B cell (primary cell): Measurements from ENCODE around the gene SLC4A1. TPM values are rescaled to one million over a fixed set of nuclear protein-coding genes. Genes with fewer than 3 reads are reported as not detected.

Experiments
- ATAC-seq: fragments of 200-7000 bp; cut with Tn5 transposase; one replicate; pipeline ENCODE4 v1.10.0; 2021; ENCODE audit warnings: low read depth, mild to moderate bottlenecking, moderate number of reproducible peaks, moderate library complexity
- CTCF ChIA-PET: fragments of 350-600 bp; sonication (Branson Sonifier 250); formaldehyde crosslinking; loops from one replicate; lab custom pipeline; 2021; ENCODE audit warnings: antibody characterized with exemption, inconsistent platforms; lab: Charles Lee
- POLR2A ChIA-PET: fragments of 350-600 bp; sonication (Branson Sonifier 250); formaldehyde crosslinking; loops from one replicate; lab custom pipeline; 2021; ENCODE audit warnings: antibody characterized with exemption; lab: Charles Lee
- DNase-seq: peaks from one replicate; pipeline ENCODE4 v3.0.0; 2013
- H2AFZ ChIP-seq: 2 replicates; pipeline ENCODE4 v1.6.1; 2012; ENCODE audit warnings: mild to moderate bottlenecking, low read depth, low read length; ENCODE audit not compliant: insufficient read depth, poor library complexity, severe bottlenecking
- H3K27ac ChIP-seq, 2 donors: 1 replicate in 1 of 2; 2 replicates in 1 of 2; pipeline ENCODE4 v1.5.1; 2012 to 2013; ENCODE audit warnings: low read length in 2 of 2, mild to moderate bottlenecking in 2 of 2, moderate library complexity in 1 of 2
- H3K27me3 ChIP-seq, 4 experiments: fragments of 200-600 bp in 1 of 4; sonication (generic) in 1 of 4; replicated peaks in 1 of 4; 1 replicate in 2 of 4; 2 replicates in 2 of 4; pipeline versions ENCODE4 v1.6.1 to v1.7.0; 2013 to 2016; ENCODE audit warnings: low read length in 3 of 4, mild to moderate bottlenecking in 2 of 4, mixed read lengths in 1 of 4, moderate library complexity in 1 of 4; ENCODE audit not compliant: insufficient read depth in 4 of 4, control insufficient read depth in 3 of 4; ENCODE audit errors: control extremely low read depth in 1 of 4
- H3K36me3 ChIP-seq, 2 experiments: replicated peaks in 1 of 2; 1 replicate in 1 of 2; 2 replicates in 1 of 2; pipeline versions ENCODE4 v1.6.1 to v1.7.1; 2013; ENCODE audit warnings: low read length in 1 of 2; ENCODE audit not compliant: insufficient read depth in 2 of 2, control insufficient read depth in 1 of 2; ENCODE audit errors: control extremely low read depth in 1 of 2, extremely low read depth in 1 of 2
- H3K4me1 ChIP-seq, 2 donors: fragments of 200-600 bp in 1 of 2; sonication (generic) in 1 of 2; 1 replicate in 1 of 2; 2 replicates in 1 of 2; pipeline versions ENCODE4 v1.5.1 to v1.6.1; 2013 to 2017; ENCODE audit warnings: low read length in 2 of 2; ENCODE audit not compliant: control insufficient read depth in 2 of 2, insufficient read depth in 2 of 2
- H3K4me2 ChIP-seq: replicated peaks from 2 replicates; pipeline ENCODE3; 2012; ENCODE audit warnings: mild to moderate bottlenecking, low read depth, low read length; ENCODE audit not compliant: poor library complexity, severe bottlenecking
- H3K4me3 ChIP-seq, 5 experiments: fragments of 200-600 bp in 1 of 5; sonication (generic) in 1 of 5; 1 replicate in 3 of 5; 2 replicates in 2 of 5; pipeline versions ENCODE4 v1.5.1 to v1.7.0; 2011 to 2016; ENCODE audit warnings: low read length in 4 of 5, mild to moderate bottlenecking in 4 of 5, low read depth in 2 of 5, control low read depth in 1 of 5, moderate library complexity in 1 of 5; ENCODE audit not compliant: insufficient read depth in 1 of 5; ENCODE audit errors: control extremely low read depth in 1 of 5, extremely low read depth in 1 of 5
- H3K79me2 ChIP-seq: fragments of 200-600 bp; sonication (generic); one replicate; pipeline ENCODE4 v1.6.0; 2016; ENCODE audit warnings: low read length; ENCODE audit not compliant: control insufficient read depth, insufficient read depth
- H3K9ac ChIP-seq: fragments of 200-600 bp; sonication (generic); 2 replicates; pipeline ENCODE4 v1.6.1; 2017; ENCODE audit warnings: mild to moderate bottlenecking, low read length, moderate library complexity
- H3K9me3 ChIP-seq, 3 donors: one replicate each; pipeline versions ENCODE4 v1.6.1 to v1.7.1; 2013; ENCODE audit warnings: low read length in 2 of 3; ENCODE audit not compliant: control insufficient read depth in 2 of 3, insufficient read depth in 1 of 3; ENCODE audit errors: control extremely low read depth in 1 of 3
- H4K20me1 ChIP-seq: 2 replicates; pipeline ENCODE4 v1.6.0; 2012; ENCODE audit warnings: mild to moderate bottlenecking, low read length; ENCODE audit not compliant: insufficient read depth, control insufficient read depth, poor library complexity, severe bottlenecking
- H3K27ac Mint-ChIP-seq: one replicate; pipeline ENCODE4 v1.8.0; 2021; ENCODE audit warnings: mixed read lengths
- H3K27me3 Mint-ChIP-seq: one replicate; pipeline ENCODE4 v1.8.0; 2021; ENCODE audit warnings: mixed read lengths
- H3K4me1 Mint-ChIP-seq: one replicate; pipeline ENCODE4 v1.8.0; 2021; ENCODE audit warnings: mixed read lengths
- H3K4me3 Mint-ChIP-seq: one replicate; pipeline ENCODE4 v1.8.0; 2021; ENCODE audit warnings: mixed read lengths
- H3K9me3 Mint-ChIP-seq: one replicate; pipeline ENCODE4 v1.8.0; 2022; ENCODE audit warnings: mixed read lengths; ENCODE audit not compliant: insufficient read depth
- CTCF ChIP-seq: fragments of 200-600 bp; IDR thresholded peaks from one replicate; pipeline ENCODE4 v1.8.0; 2022; ENCODE audit warnings: antibody characterized with exemption, mild to moderate bottlenecking
- EZH2 ChIP-seq: IDR thresholded peaks from 2 replicates; pipeline ENCODE4 v1.6.1; 2012; ENCODE audit warnings: borderline replicate concordance, low read depth, mild to moderate bottlenecking, moderate library complexity, low read length; ENCODE audit not compliant: insufficient read depth, poor library complexity, severe bottlenecking
- WGBS: methylation state at CpG from one replicate; pipeline ENCODE4 v1.1.5; 2013; ENCODE audit warnings: missing lambda C conversion rate; ENCODE audit not compliant: insufficient coverage; 5-methylcytosine and 5-hydroxymethylcytosine counted together
- intact Hi-C: fragments of 100-400 bp; cut with micrococcal nuclease; formaldehyde crosslinking; loops from one replicate; pipeline ENCODE4 v1.10.0; 2022
- polyA plus RNA-seq: library from polyadenylated mRNA; depleted of rRNA; stranded (reverse); fragments of >200 nt; gene quantifications from 2 replicates; pipeline ENCODE4 v1.2.3, GENCODE V29; 2012
- total RNA-seq, 2 donors: library from RNA; stranded (reverse); fragments of 120-200 nt in 1 of 2; gene quantifications; 1 replicate in 1 of 2; 2 replicates in 1 of 2; pipeline versions ENCODE4 v1.2.3 to v1.2.4, GENCODE V29; 2013 to 2022

Gene SLC4A1
- total and polyA plus RNA-seq, 2 donors (not counting 1 experiment from before 2014, with no cell fraction given), result 0.22 TPM; not detected in 1

- no peak within 1 kb of the TSS for H3K27ac Mint-ChIP-seq
- ChIA-PET POLR2A (interaction anchor here (0.5 to 0.6 kb wide), 3 partner anchors 87 to 1966 kb away, joined by 4 read pairs; no protein-coding TSS in a partner anchor), CTCF (no interaction called here)
- Histone ChIP-seq H3K4me1 (peaks cover 18 to 20% of the 10 kb centered on the region in 2 donors), H3K27me3 (peaks cover 0 to 50% (median 16%) of the 10 kb centered on the region in 4 experiments), H3K4me3 (peak within 1 kb of the TSS in 3 of 5 experiments; percentile 20 to 38 (median 38)), H3K79me2 (no peaks in the 10 kb centered on the region), H3K27ac (no peak within 1 kb of the TSS), H3K9me3 (peaks cover 0 to 15% (median 0%) of the 10 kb centered on the region in 3 donors), H3K4me2 (peak within 1 kb of the TSS; percentile 78), H4K20me1 (no peaks in the 10 kb centered on the region), H3K9ac (peak within 1 kb of the TSS; percentile 26), H3K36me3 (no peaks in the 10 kb centered on the region), H2AFZ (no peak within 1 kb of the TSS)
- intact Hi-C loops, result loop anchor here (1.0 kb wide), 1 partner anchor 16 kb away; the partner anchor contains the start of gene SLC25A39
- H3K27me3 Mint-ChIP-seq, result peaks cover 46% of the 10 kb centered on the region
- TF ChIP-seq CTCF (no peak), EZH2 (no peak)
- DNase-seq, result peak; percentile 88
- WGBS, result 3% methylated on average over 30 of the region's 39 CpGs
- H3K4me1 Mint-ChIP-seq, result peaks cover 19% of the 10 kb centered on the region
- ATAC-seq, result peak; percentile 92
- H3K9me3 Mint-ChIP-seq, result no peaks in the 10 kb centered on the region
- H3K4me3 Mint-ChIP-seq, result peak within 1 kb of the TSS; percentile 44
These were observed 40.4 kb upstream of the SLC4A1 start, which contains the start of gene RUNDC3A for GRCh38 chr17:44308320-44308818. Gene RUNDC3A, plus strand, starts transcription at chr17:44308601. Its CDS starts 232 bp downstream, at chr17:44308833.
